HEK293 (cell line): ENCODE measurements around the gene WDR70.

Source experiments
- GLI2 ChIP-seq: fragments of 450-650 bp; formaldehyde crosslinking; IDR thresholded peaks from 2 replicates; pipeline ENCODE4; 2017; ENCODE audit warnings: missing biosample characterization, missing genetic modification characterization, low read depth, borderline replicate concordance
- KLF1 ChIP-seq: fragments of 450-650 bp; formaldehyde crosslinking; IDR thresholded peaks from 2 replicates; pipeline ENCODE4 v1.5.1; 2016; ENCODE audit warnings: missing biosample characterization, missing genetic modification characterization
- KLF10 ChIP-seq: fragments of 450-650 bp; IDR thresholded peaks from 2 replicates; pipeline ENCODE4 v1.5.1; 2018; ENCODE audit warnings: missing biosample characterization, mild to moderate bottlenecking, missing genetic modification characterization
- KLF16 ChIP-seq: fragments of 450-650 bp; formaldehyde crosslinking; IDR thresholded peaks from 2 replicates; pipeline ENCODE4 v1.5.1; 2017; ENCODE audit warnings: missing biosample characterization, missing genetic modification characterization
- MYNN ChIP-seq: fragments of 450-650 bp; formaldehyde crosslinking; IDR thresholded peaks from 2 replicates; pipeline ENCODE4 v1.5.1; 2016; ENCODE audit warnings: missing biosample characterization, missing genetic modification characterization, borderline replicate concordance
- ZNF530 ChIP-seq: fragments of 450-650 bp; formaldehyde crosslinking; IDR thresholded peaks from 2 replicates; pipeline ENCODE4 v1.5.1; 2016; ENCODE audit warnings: low read depth, missing biosample characterization, missing genetic modification characterization
- ZNF560 ChIP-seq: fragments of 450-650 bp; formaldehyde crosslinking; IDR thresholded peaks from 2 replicates; pipeline ENCODE4 v1.5.1; 2017; ENCODE audit warnings: missing biosample characterization, missing genetic modification characterization, borderline replicate concordance
- TF ChIP-seq, protein P1 (sequence below): fragments of 450-650 bp; formaldehyde crosslinking; IDR thresholded peaks from 2 replicates; pipeline ENCODE4 v1.5.1; 2016; ENCODE audit warnings: missing biosample characterization, missing genetic modification characterization
- TF ChIP-seq, protein P2 (sequence below): fragments of 450-650 bp; IDR thresholded peaks from 2 replicates; pipeline ENCODE4 v1.5.1; 2018; ENCODE audit warnings: missing biosample characterization, missing genetic modification characterization
- TF ChIP-seq, protein P3 (sequence below): fragments of 450-650 bp; formaldehyde crosslinking; IDR thresholded peaks from 2 replicates; pipeline ENCODE4 v1.5.1; 2016; ENCODE audit warnings: missing biosample characterization, missing genetic modification characterization
- TF ChIP-seq, protein P4 (sequence below): fragments of 450-650 bp; formaldehyde crosslinking; IDR thresholded peaks from 2 replicates; pipeline ENCODE4 v1.5.1; 2016; ENCODE audit warnings: missing biosample characterization, missing genetic modification characterization

DNA sequence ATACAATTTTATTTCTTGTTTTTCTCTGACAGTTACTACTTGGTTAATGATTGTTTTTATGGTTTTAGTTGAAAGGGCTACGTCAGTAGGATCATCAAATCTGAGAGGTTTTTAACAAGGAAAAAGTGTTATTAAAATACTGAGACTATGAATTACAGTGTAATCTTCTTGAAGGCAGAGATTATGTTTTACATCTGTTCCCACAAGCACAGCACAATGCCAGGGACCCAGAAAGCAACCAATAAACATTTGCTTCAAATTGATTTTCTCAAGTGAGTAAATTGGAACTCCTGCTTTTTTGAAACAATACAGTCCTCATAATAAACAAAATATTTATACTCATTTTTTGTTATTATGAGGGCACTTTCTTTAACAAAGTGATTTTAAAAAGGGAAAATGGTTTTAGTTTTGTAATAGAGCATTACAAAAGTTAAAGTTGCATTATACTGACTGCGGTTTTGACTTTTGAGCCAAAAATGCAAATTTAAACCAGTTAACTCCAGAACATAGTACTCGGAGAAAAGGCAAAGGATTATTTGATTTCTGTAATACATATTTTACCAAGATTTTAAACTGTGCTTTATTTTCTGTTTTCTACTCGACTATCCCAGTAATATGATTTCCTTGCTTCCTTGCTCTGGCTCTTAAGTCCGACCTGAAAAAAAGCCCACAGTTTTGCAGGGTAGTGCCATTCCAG, 283.8 kb downstream of the WDR70 start:
- TF ChIP-seq ZNF530 (tag by site-specific recombination) (no peak), GLI2 (no peak), KLF10 (tag by site-specific recombination) (no peak), KLF16 (no peak), KLF1 (tag by site-specific recombination) (no peak), ZNF560 (tag by site-specific recombination) (no peak), MYNN (tag by site-specific recombination) (no peak)
- TF ChIP-seq, protein P1, sequence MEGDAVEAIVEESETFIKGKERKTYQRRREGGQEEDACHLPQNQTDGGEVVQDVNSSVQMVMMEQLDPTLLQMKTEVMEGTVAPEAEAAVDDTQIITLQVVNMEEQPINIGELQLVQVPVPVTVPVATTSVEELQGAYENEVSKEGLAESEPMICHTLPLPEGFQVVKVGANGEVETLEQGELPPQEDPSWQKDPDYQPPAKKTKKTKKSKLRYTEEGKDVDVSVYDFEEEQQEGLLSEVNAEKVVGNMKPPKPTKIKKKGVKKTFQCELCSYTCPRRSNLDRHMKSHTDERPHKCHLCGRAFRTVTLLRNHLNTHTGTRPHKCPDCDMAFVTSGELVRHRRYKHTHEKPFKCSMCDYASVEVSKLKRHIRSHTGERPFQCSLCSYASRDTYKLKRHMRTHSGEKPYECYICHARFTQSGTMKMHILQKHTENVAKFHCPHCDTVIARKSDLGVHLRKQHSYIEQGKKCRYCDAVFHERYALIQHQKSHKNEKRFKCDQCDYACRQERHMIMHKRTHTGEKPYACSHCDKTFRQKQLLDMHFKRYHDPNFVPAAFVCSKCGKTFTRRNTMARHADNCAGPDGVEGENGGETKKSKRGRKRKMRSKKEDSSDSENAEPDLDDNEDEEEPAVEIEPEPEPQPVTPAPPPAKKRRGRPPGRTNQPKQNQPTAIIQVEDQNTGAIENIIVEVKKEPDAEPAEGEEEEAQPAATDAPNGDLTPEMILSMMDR (tag by site-specific recombination): no peak
- TF ChIP-seq, protein P2, sequence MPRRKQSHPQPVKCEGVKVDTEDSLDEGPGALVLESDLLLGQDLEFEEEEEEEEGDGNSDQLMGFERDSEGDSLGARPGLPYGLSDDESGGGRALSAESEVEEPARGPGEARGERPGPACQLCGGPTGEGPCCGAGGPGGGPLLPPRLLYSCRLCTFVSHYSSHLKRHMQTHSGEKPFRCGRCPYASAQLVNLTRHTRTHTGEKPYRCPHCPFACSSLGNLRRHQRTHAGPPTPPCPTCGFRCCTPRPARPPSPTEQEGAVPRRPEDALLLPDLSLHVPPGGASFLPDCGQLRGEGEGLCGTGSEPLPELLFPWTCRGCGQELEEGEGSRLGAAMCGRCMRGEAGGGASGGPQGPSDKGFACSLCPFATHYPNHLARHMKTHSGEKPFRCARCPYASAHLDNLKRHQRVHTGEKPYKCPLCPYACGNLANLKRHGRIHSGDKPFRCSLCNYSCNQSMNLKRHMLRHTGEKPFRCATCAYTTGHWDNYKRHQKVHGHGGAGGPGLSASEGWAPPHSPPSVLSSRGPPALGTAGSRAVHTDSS (tag by site-specific recombination): no peak
- TF ChIP-seq, protein P3, sequence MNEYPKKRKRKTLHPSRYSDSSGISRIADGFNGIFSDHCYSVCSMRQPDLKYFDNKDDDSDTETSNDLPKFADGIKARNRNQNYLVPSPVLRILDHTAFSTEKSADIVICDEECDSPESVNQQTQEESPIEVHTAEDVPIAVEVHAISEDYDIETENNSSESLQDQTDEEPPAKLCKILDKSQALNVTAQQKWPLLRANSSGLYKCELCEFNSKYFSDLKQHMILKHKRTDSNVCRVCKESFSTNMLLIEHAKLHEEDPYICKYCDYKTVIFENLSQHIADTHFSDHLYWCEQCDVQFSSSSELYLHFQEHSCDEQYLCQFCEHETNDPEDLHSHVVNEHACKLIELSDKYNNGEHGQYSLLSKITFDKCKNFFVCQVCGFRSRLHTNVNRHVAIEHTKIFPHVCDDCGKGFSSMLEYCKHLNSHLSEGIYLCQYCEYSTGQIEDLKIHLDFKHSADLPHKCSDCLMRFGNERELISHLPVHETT (tag by site-specific recombination): no peak
- TF ChIP-seq, protein P4, sequence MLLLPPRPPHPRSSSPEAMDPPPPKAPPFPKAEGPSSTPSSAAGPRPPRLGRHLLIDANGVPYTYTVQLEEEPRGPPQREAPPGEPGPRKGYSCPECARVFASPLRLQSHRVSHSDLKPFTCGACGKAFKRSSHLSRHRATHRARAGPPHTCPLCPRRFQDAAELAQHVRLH (tag by site-specific recombination): no peak
